Peyer's patch (tissue), 4 donors: ENCODE measurements around the gene ANKS1A. TPM values are rescaled to one million over a fixed set of nuclear protein-coding genes. Genes with fewer than 3 reads are reported as not detected.

Source experiments
- DNase-seq, 3 donors: peaks; one replicate each; pipeline ENCODE4 v3.0.0-alpha.2; 2017 to 2019
- H3K27ac ChIP-seq, 4 donors: fragments of 200-600 bp; sonication (generic); one replicate each; pipeline ENCODE4 v1.5.1; 2016 to 2019
- H3K27me3 ChIP-seq, 2 donors: fragments of 200-600 bp; sonication (generic); one replicate each; pipeline ENCODE4 v1.5.1; 2019
- H3K36me3 ChIP-seq, 3 donors: fragments of 200-600 bp; sonication (generic); one replicate each; pipeline ENCODE4 v1.5.1; 2016 to 2019
- H3K4me1 ChIP-seq, 4 donors: fragments of 200-600 bp; sonication (generic); one replicate each; pipeline ENCODE4 v1.5.1; 2016 to 2019
- H3K4me3 ChIP-seq, 4 donors: fragments of 200-600 bp; sonication (generic); 1 replicate in 3 of 4; 2 replicates in 1 of 4; pipeline ENCODE4 v1.5.1; 2016 to 2019; ENCODE audit warnings: mild to moderate bottlenecking in 1 of 4
- H3K9me3 ChIP-seq, 4 donors: fragments of 200-600 bp; sonication (generic); one replicate each; pipeline ENCODE4 v1.5.1; 2016 to 2019; ENCODE audit warnings: mild to moderate bottlenecking in 1 of 4
- CTCF ChIP-seq, 6 experiments: fragments of 450-650 bp in 4 of 6; fragments of 200-600 bp in 2 of 6; sonication (generic) in 1 of 6; IDR thresholded peaks; one replicate each; pipeline ENCODE4 v1.5.1; 2017 to 2019; ENCODE audit warnings: antibody characterized with exemption in 6 of 6, mild to moderate bottlenecking in 3 of 6, moderate library complexity in 1 of 6
- POLR2A ChIP-seq, 2 donors: fragments of 450-650 bp; IDR thresholded peaks; one replicate each; pipeline ENCODE4 v1.5.1; 2017; ENCODE audit warnings: antibody characterized with exemption in 2 of 2, mild to moderate bottlenecking in 2 of 2, moderate library complexity in 2 of 2
- total RNA-seq, 4 donors: library from RNA; depleted of rRNA; stranded (reverse); fragments of >200 nt; gene quantifications; one replicate each; pipeline ENCODE4 v1.1.0, GENCODE V29; 2016

The ANKS1A gene
- total RNA-seq, 4 donors from 2014 or later: 24.3 to 42.1 (median 31.9) TPM

GRCh38 chr6:35044145-35044745 is 155.2 kb downstream of the ANKS1A start:
- H3K4me3 ChIP-seq: no peak overlapping the region
- H3K36me3 ChIP-seq: no peaks in the 10 kb centered on the region
- H3K27ac ChIP-seq: peak overlapping the region; percentile 15 to 79 (median 62)
- no peaks in the 10 kb centered on the region for H3K27me3 ChIP-seq
- peaks cover 0 to 66% (median 5%) of the 10 kb centered on the region in 4 donors for H3K4me1 ChIP-seq
- no peak for DNase-seq
- TF ChIP-seq CTCF (IDR thresholded peaks at IDR 0.05) (no peak), POLR2A (IDR thresholded peaks at IDR 0.05) (no peak)
- no peaks in the 10 kb centered on the region for H3K9me3 ChIP-seq

- TF ChIP-seq POLR2A (IDR thresholded peaks at IDR 0.05) (no peak), CTCF (IDR thresholded peaks at IDR 0.05) (no peak)
- H3K36me3 ChIP-seq: no peaks in the 10 kb centered on the region
- peak overlapping the region in 3 of 4 donors; percentile 46 to 80 (median 78) for H3K27ac ChIP-seq
- no peak overlapping the region for H3K4me3 ChIP-seq
- DNase-seq: no peak
- no peaks in the 10 kb centered on the region for H3K27me3 ChIP-seq
- no peaks in the 10 kb centered on the region for H3K9me3 ChIP-seq
- H3K4me1 ChIP-seq: peaks cover 0 to 71% (median 5%) of the 10 kb centered on the region in 4 donors
These were observed 155.8 kb downstream of the ANKS1A start for GRCh38 chr6:35044761-35045421.

GRCh38 chr6:35046103-35046502 is 157.0 kb downstream of the ANKS1A start:
- Histone ChIP-seq H3K4me1 (peaks cover 0 to 81% (median 5%) of the 10 kb centered on the region in 4 donors), H3K27ac (peak overlapping the region in 2 of 4 donors; percentile 78 to 80)
- TF ChIP-seq CTCF (IDR thresholded peaks at IDR 0.05) (no peak), POLR2A (IDR thresholded peaks at IDR 0.05) (no peak)

GRCh38 chr6:35046862-35047261 is 157.8 kb downstream of the ANKS1A start:
- no peak for DNase-seq
- Histone ChIP-seq H3K36me3 (no peaks in the 10 kb centered on the region), H3K4me3 (no peak overlapping the region), H3K27ac (peak overlapping the region in 3 of 4 donors; percentile 61 to 80 (median 78)), H3K9me3 (no peaks in the 10 kb centered on the region), H3K27me3 (no peaks in the 10 kb centered on the region), H3K4me1 (peaks cover 0 to 87% (median 5%) of the 10 kb centered on the region in 4 donors)
- TF ChIP-seq CTCF (IDR thresholded peaks at IDR 0.05): no peak
- TF ChIP-seq POLR2A (IDR thresholded peaks at IDR 0.05): no peak

More at GRCh38 chr6:35046103-35046502, 157.0 kb downstream of the ANKS1A start:
- DNase-seq: peak in 1 of 3 donors; percentile 9
- no peaks in the 10 kb centered on the region for H3K27me3 ChIP-seq
- no peaks in the 10 kb centered on the region for H3K9me3 ChIP-seq
- no peak overlapping the region for H3K4me3 ChIP-seq
- H3K36me3 ChIP-seq: no peaks in the 10 kb centered on the region

GRCh38 chr6:35047265-35048011 is 158.4 kb downstream of the ANKS1A start:
- no peak for TF ChIP-seq POLR2A (IDR thresholded peaks at IDR 0.05)
- TF ChIP-seq CTCF (IDR thresholded peaks at IDR 0.05): no peak
- Histone ChIP-seq H3K9me3 (no peaks in the 10 kb centered on the region), H3K27me3 (no peaks in the 10 kb centered on the region), H3K4me1 (peaks cover 0 to 92% (median 5%) of the 10 kb centered on the region in 4 donors), H3K27ac (peak overlapping the region; percentile 52 to 80 (median 70)), H3K4me3 (no peak overlapping the region), H3K36me3 (no peaks in the 10 kb centered on the region)
- peak in 1 of 3 donors; percentile 45 for DNase-seq
